HEK293T (cell line): ENCODE data around the gene SEMA7A.
"Not testable (repeated sequence)": the region's sequence is repeated elsewhere in the genome, so short reads cannot be mapped to it uniquely, and the experiment has no call there.

Experiments used
- CTCF ChIA-PET: fragments of 350-600 bp; formaldehyde crosslinking; extraction: SDS; loops from one replicate; lab custom pipeline; 2021; ENCODE audit warnings: antibody characterized with exemption, inconsistent platforms; lab: Yijun Ruan, JAX
- POLR2A ChIA-PET: fragments of 350-600 bp; formaldehyde crosslinking; extraction: SDS; loops from one replicate; lab custom pipeline; 2020; ENCODE audit warnings: antibody characterized with exemption, inconsistent platforms; lab: Yijun Ruan, JAX
- DNase-seq: peaks from one replicate; pipeline ENCODE4 v3.0.0; 2012; ENCODE audit warnings: mixed read lengths; ENCODE audit errors: extremely low spot score
- ARNT ChIP-seq: fragments of 450-650 bp; IDR thresholded peaks from 2 replicates; pipeline ENCODE4 v1.6.1; 2017; ENCODE audit warnings: mild to moderate bottlenecking
- BHLHE40 ChIP-seq: fragments of 450-650 bp; IDR thresholded peaks from 2 replicates; pipeline ENCODE4 v1.6.1; 2016; ENCODE audit warnings: mild to moderate bottlenecking, moderate library complexity, borderline replicate concordance
- CTBP1 ChIP-seq: fragments of 450-650 bp; IDR thresholded peaks from 2 replicates; pipeline ENCODE4 v1.6.1; 2016; ENCODE audit warnings: borderline replicate concordance
- ELF4 ChIP-seq: fragments of 450-650 bp; IDR thresholded peaks from 2 replicates; pipeline ENCODE4 v1.6.1; 2017; ENCODE audit warnings: antibody characterized with exemption
- FOXA1 ChIP-seq: fragments of 450-650 bp; IDR thresholded peaks from 2 replicates; pipeline ENCODE4 v1.6.1; 2016; ENCODE audit warnings: mild to moderate bottlenecking
- FOXK2 ChIP-seq: fragments of 450-650 bp; IDR thresholded peaks from 2 replicates; pipeline ENCODE4 v1.6.1; 2016; ENCODE audit warnings: mild to moderate bottlenecking
- FOXM1 ChIP-seq: fragments of 450-650 bp; IDR thresholded peaks from 2 replicates; pipeline ENCODE4 v1.6.1; 2017; ENCODE audit warnings: mild to moderate bottlenecking, borderline replicate concordance
- HDGF ChIP-seq: fragments of 450-650 bp; IDR thresholded peaks from 2 replicates; pipeline ENCODE4 v1.6.1; 2017; ENCODE audit warnings: antibody characterized with exemption, borderline replicate concordance
- L3MBTL2 ChIP-seq: fragments of 450-650 bp; conservative IDR thresholded peaks from 2 replicates; pipeline ENCODE4 v1.6.1; 2016; ENCODE audit warnings: mild to moderate bottlenecking
- LEF1 ChIP-seq: fragments of 450-650 bp; IDR thresholded peaks from 2 replicates; pipeline ENCODE4 v1.6.1; 2017; ENCODE audit warnings: mild to moderate bottlenecking, borderline replicate concordance
- NFRKB ChIP-seq: fragments of 450-650 bp; IDR thresholded peaks from 2 replicates; pipeline ENCODE4 v1.6.1; 2016; ENCODE audit warnings: mild to moderate bottlenecking, moderate library complexity
- SP1 ChIP-seq: fragments of 450-650 bp; IDR thresholded peaks from 2 replicates; pipeline ENCODE4 v1.6.1; 2017
- SUZ12 ChIP-seq: fragments of 450-650 bp; IDR thresholded peaks from 2 replicates; pipeline ENCODE4 v1.6.1; 2016; ENCODE audit warnings: mild to moderate bottlenecking
- TARDBP ChIP-seq: fragments of 450-650 bp; IDR thresholded peaks from 2 replicates; pipeline ENCODE4 v1.6.1; 2016
- ZNF384 ChIP-seq: fragments of 450-650 bp; IDR thresholded peaks from 2 replicates; pipeline ENCODE4 v1.6.1; 2016
- TF ChIP-seq, protein P1 (sequence below): fragments of 450-650 bp; IDR thresholded peaks from 2 replicates; pipeline ENCODE4 v1.6.1; 2016

SEMA7A gene

DNA sequence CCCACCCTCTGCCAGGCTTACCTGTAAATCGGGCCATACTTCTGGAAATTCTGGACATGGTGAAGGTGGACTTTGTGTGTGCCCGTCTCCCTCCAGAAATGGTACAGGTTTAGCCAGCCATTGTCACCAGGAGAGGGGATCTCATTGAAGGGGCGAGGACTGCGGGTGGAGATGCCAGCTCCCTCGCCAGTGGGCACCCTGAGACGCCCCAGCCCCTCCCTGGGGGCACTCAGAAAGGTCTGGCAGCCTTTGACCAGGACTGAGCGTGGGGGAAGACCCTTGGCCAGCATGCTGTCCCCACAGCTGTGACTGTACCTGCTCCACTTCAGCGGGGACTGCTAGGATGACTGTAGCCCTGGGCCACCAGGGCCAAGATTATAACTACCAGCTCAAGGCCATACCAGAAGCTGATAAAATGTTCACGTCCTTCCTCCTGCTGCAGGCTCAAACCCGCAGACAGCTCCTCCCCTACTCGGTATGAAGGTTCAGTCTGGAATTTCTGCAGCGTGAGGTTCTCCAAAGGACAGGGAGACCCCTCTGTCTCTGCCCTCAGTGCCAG, 66.4 kb downstream of the SEMA7A start, which contains the start of gene CYP11A1:
TSS of gene CYP11A1 (minus strand) at position 351 of the 559 bp plus-strand sequence. CDS start at position 290, 61 bp downstream.
- ChIA-PET CTCF (interaction anchor here (1.2 kb wide), 1 partner anchor 12 kb away, joined by 3 read pairs; no protein-coding TSS in a partner anchor), POLR2A (interaction anchor here (0.8 kb wide), 1 partner anchor 247 kb away, joined by 3 read pairs; no protein-coding TSS in a partner anchor)
- DNase-seq = no peak
- no peak for TF ChIP-seq LEF1
- TF ChIP-seq BHLHE40 = no peak
- no peak for TF ChIP-seq SUZ12
- TF ChIP-seq SP1 = no peak
- no peak for TF ChIP-seq FOXK2
- TF ChIP-seq NFRKB = no peak
- TF ChIP-seq ARNT = no peak
- TF ChIP-seq HDGF = no peak
- TF ChIP-seq L3MBTL2 = no peak
- TF ChIP-seq, protein P1, sequence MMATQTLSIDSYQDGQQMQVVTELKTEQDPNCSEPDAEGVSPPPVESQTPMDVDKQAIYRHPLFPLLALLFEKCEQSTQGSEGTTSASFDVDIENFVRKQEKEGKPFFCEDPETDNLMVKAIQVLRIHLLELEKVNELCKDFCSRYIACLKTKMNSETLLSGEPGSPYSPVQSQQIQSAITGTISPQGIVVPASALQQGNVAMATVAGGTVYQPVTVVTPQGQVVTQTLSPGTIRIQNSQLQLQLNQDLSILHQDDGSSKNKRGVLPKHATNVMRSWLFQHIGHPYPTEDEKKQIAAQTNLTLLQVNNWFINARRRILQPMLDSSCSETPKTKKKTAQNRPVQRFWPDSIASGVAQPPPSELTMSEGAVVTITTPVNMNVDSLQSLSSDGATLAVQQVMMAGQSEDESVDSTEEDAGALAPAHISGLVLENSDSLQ = no peak
- TF ChIP-seq FOXM1 = no peak
- TF ChIP-seq ELF4 = no peak
- no peak for TF ChIP-seq ZNF384
- no peak for TF ChIP-seq CTBP1
- no peak for TF ChIP-seq FOXA1
- no peak for TF ChIP-seq TARDBP

- TF ChIP-seq SUZ12 = no peak
- no peak for DNase-seq
- ChIA-PET CTCF (interaction anchor here (0.6 kb wide), 1 partner anchor 73 kb away, joined by 5 read pairs; no protein-coding TSS in a partner anchor), POLR2A (no interaction called here)
Measured at GRCh38 chr15:74365598-74366445, 67.9 kb downstream of the SEMA7A start.

DNA sequence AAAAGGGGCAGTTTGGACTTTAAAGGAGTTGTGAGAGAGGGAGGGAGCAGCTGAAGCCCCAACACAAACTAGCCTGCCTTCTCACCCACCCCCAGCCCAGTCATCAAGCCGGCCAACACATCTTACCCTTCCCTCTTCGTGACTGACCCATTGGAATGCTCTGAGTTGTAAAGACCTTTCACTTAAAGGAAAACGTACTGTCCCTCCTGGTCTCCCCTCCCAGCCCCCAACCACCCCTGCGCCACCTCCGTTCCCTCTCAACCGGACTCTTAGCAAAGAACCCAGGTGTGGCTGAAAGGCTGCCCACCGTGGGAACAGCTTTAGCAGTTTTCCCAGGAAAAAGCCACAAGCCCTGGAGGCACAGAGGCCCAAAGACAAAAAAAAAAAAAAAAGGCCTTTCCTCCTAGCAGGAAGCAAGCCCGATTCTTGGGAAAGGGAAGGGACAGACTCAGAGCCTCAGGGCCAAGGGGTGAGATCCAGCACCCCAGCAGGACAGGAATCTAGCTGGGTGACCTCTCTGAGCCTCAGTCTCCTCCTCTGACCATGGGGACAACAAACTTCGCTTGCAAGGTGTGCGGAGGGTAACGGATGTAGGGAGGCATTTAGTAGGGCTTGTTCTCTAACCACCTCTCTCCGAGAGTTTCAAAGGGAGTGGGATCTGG, 68.7 kb downstream of the SEMA7A start:
- TF ChIP-seq NFRKB (no peak), BHLHE40 (no peak), FOXK2 (no peak), HDGF (no peak), ELF4 (no peak), FOXA1 (no peak), LEF1 (no peak), L3MBTL2 (no peak), FOXM1 (no peak), ZNF384 (no peak), SUZ12 (no peak), TARDBP (no peak), CTBP1 (no peak), ARNT (no peak), SP1 (no peak)
- TF ChIP-seq, protein P1 = no peak
- no peak for DNase-seq
- CTCF ChIA-PET = no interaction called here
- POLR2A ChIA-PET = no interaction called here

DNA sequence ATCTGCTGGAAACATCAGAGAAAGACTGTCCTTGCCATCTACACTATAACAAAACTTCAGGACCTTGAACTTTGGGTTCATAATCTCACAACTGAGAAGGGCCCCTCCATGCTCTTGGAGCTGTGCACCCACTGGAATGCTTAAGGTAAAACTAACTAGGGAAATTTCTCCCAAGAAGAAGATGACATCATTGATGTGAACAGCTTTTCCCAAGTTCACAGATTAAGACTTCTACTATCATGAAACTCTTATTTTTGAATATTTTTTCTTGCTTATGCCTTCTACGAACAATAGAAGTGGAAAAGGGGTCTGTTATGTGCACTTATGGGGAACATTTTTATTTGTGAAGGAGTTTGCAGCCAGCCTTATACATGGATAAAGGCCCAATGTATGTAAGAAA, 71.3 kb downstream of the SEMA7A start:
- TF ChIP-seq ARNT (no peak), FOXM1 (no peak), SUZ12 (no peak), CTBP1 (no peak), ZNF384 (no peak), ELF4 (no peak), L3MBTL2 (no peak), BHLHE40 (no peak)
- CTCF ChIA-PET = interaction anchor here (0.9 to 1.2 kb wide), 2 partner anchors 10 to 42 kb away, joined by 4 read pairs; no protein-coding TSS in a partner anchor
- no peak for DNase-seq
- POLR2A ChIA-PET = no interaction called here

GRCh38 chr15:74360855-74361254, 72.9 kb downstream of the SEMA7A start:
- CTCF ChIA-PET = interaction anchor here (1.0 kb wide), 1 partner anchor 14 kb away, joined by 4 read pairs; no protein-coding TSS in a partner anchor
- POLR2A ChIA-PET, DNase-seq: not testable (repeated sequence)

DNA sequence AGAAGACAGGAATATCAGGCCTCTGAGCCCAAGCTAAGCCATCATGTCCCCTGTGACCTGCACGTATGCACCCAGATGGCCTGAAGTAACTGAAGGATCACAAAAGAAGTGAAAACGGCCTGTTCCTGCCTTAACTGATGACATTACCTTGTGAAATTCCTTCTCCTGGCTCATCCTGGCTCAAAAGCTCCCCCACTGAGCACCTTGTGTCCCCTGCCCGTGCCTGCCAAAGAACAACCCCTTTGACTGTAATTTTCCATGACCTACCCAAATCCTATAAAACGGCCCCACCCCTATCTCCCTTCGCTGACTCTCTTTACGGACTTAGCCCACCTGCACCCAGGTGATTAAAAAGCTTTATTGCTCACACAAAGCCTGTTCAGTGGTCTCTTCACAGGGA, 74.4 kb downstream of the SEMA7A start:
- DNase-seq = not testable (repeated sequence)
- CTCF ChIA-PET = interaction anchor here (0.9 to 1.3 kb wide), 2 partner anchors 14 to 305 kb away, joined by 3 to 5 read pairs; no protein-coding TSS in a partner anchor
- POLR2A ChIA-PET = interaction anchor here (1.1 kb wide), 1 partner anchor 101 kb away, joined by 3 read pairs; the partner anchor contains the start of gene UBL7
